ENCODE results near the gene ATP13A1. TPM values are rescaled to one million over a fixed set of nuclear protein-coding genes. Genes with fewer than 3 reads are reported as not detected.

The ATP13A1 gene
- polyA plus RNA-seq, 1 of the 3 experiments (the other 2 are of a cell fraction) = 67.9 TPM

DNA sequence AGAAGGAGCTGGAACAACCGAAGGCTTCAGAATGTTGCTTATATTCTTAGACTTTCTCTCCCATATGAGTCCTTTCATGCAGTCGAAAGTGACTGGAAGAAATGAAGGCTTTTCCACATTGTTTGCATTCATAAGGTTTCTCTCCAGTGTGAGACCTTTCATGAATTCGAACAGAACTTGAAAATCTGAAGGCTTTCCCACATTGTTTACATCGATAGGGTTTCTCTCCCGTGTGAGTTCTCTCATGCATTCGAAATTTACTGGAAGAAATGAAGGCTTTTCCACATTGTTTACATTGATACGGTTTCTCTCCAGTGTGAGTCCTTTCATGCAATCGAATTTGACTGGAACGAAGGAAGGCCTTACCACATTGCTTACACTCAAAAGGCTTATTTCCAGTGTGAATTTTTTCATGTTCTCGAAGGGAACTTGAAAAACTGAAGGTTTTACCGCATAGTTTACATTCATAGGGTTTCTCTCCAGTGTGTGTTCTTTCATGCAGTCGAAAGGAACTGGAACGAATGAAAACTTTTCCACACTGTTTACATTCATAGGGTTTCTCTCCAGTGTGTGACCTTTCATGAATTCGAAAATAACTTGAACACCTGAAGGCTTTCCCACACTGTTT, 47.9 kb upstream of the ATP13A1 start:
- Histone ChIP-seq H3K4me2 (no peak overlapping the region), H4K20me1 (ENCODE audit: insufficient read depth) (no peaks in the 10 kb centered on the region), H3K36me3 (replicated peaks in 1 of 2; ENCODE audit: control insufficient read depth in 1 of 2, insufficient read depth in 2 of 2, low read length in 1 of 2) (peaks cover 22 to 65% of the 10 kb centered on the region in 2 experiments), H3K9me3 (peaks cover 60% of the 10 kb centered on the region), H3K4me3 (ENCODE audit: low read depth in 2 of 2, low read length in 1 of 2) (no peak overlapping the region; a peak in 1 of 4 replicates), H3K4me1 (ENCODE audit: control insufficient read depth in 1 of 2, insufficient read depth in 2 of 2, low read depth in 1 of 2, low read length in 1 of 2) (no peaks in the 10 kb centered on the region), H3K79me2 (ENCODE audit: insufficient read depth) (peaks cover 7% of the 10 kb centered on the region), H3K27ac (ENCODE audit: low read depth in 2 of 2, low read length in 1 of 2) (no peak overlapping the region), H2AFZ (ENCODE audit: low read depth) (no peak overlapping the region), H3K27me3 (ENCODE audit: insufficient read depth) (no peaks in the 10 kb centered on the region), H3K9me2 (no peaks in the 10 kb centered on the region), H3F3A (replicated peaks; ENCODE audit: insufficient read depth) (no peaks in the 10 kb centered on the region), H3K9ac (no peak overlapping the region)
- POLR2A ChIA-PET = no interaction called here
- WGBS (ENCODE audit: low lambda C conversion rate) = 94% methylated on average over 14 of the region's 14 CpGs
- TF ChIP-seq NRF1 (IDR thresholded peaks at IDR 0.05; ENCODE audit: low read depth, low read length) (no peak), RCOR1 (IDR thresholded peaks at IDR 0.05; ENCODE audit: low read length) (no peak), TCF12 (IDR thresholded peaks at IDR 0.05) (no peak), SIN3A (IDR thresholded peaks at IDR 0.05; ENCODE audit: borderline replicate concordance, low read depth, low read length) (no peak), RAD21 (IDR thresholded peaks at IDR 0.05; ENCODE audit: low read length) (no peak), TEAD4 (IDR thresholded peaks at IDR 0.05; ENCODE audit: borderline replicate concordance, insufficient read depth) (no peak)
- TF ChIP-seq, protein P1, sequence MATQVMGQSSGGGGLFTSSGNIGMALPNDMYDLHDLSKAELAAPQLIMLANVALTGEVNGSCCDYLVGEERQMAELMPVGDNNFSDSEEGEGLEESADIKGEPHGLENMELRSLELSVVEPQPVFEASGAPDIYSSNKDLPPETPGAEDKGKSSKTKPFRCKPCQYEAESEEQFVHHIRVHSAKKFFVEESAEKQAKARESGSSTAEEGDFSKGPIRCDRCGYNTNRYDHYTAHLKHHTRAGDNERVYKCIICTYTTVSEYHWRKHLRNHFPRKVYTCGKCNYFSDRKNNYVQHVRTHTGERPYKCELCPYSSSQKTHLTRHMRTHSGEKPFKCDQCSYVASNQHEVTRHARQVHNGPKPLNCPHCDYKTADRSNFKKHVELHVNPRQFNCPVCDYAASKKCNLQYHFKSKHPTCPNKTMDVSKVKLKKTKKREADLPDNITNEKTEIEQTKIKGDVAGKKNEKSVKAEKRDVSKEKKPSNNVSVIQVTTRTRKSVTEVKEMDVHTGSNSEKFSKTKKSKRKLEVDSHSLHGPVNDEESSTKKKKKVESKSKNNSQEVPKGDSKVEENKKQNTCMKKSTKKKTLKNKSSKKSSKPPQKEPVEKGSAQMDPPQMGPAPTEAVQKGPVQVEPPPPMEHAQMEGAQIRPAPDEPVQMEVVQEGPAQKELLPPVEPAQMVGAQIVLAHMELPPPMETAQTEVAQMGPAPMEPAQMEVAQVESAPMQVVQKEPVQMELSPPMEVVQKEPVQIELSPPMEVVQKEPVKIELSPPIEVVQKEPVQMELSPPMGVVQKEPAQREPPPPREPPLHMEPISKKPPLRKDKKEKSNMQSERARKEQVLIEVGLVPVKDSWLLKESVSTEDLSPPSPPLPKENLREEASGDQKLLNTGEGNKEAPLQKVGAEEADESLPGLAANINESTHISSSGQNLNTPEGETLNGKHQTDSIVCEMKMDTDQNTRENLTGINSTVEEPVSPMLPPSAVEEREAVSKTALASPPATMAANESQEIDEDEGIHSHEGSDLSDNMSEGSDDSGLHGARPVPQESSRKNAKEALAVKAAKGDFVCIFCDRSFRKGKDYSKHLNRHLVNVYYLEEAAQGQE (IDR thresholded peaks at IDR 0.05; ENCODE audit: low read depth, low read length) = no peak
- TF ChIP-seq, protein P2, sequence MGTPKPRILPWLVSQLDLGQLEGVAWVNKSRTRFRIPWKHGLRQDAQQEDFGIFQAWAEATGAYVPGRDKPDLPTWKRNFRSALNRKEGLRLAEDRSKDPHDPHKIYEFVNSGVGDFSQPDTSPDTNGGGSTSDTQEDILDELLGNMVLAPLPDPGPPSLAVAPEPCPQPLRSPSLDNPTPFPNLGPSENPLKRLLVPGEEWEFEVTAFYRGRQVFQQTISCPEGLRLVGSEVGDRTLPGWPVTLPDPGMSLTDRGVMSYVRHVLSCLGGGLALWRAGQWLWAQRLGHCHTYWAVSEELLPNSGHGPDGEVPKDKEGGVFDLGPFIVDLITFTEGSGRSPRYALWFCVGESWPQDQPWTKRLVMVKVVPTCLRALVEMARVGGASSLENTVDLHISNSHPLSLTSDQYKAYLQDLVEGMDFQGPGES (IDR thresholded peaks at IDR 0.05; ENCODE audit: low read depth, low read length) = no peak
- CTCF ChIA-PET = no interaction called here
- DNase-seq = no peak

DNA sequence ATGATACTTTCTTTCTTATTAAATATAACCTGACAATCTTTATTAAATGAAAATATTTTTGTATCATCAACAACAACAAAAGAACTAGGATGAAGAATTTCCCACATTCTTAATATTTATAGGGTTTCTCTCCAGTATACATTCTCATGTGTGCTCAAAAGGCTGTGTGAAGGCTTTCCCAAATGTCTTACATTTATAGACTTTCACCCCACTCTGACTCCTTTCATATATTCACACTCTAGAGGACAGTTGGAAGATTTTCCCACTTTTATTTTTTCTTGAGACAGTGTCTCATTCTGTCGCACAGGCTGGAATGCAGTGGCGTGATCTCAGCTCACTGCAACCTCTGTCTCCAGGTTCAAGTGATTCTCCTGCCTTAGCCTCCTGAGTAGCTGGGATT, 47.0 kb upstream of the ATP13A1 start:
- ChIA-PET CTCF (no interaction called here), POLR2A (no interaction called here)
- Histone ChIP-seq H3K9ac (no peak overlapping the region), H2AFZ (ENCODE audit: low read depth) (no peak overlapping the region), H3K9me3 (peaks cover 51% of the 10 kb centered on the region), H3K4me1 (ENCODE audit: control insufficient read depth in 1 of 2, insufficient read depth in 2 of 2, low read depth in 1 of 2, low read length in 1 of 2) (no peaks in the 10 kb centered on the region), H3K27ac (ENCODE audit: low read depth in 2 of 2, low read length in 1 of 2) (no peak overlapping the region), H3F3A (replicated peaks; ENCODE audit: insufficient read depth) (no peaks in the 10 kb centered on the region), H3K4me2 (no peak overlapping the region), H3K4me3 (ENCODE audit: low read depth in 2 of 2, low read length in 1 of 2) (no peak overlapping the region), H3K79me2 (ENCODE audit: insufficient read depth) (peaks cover 2% of the 10 kb centered on the region; the same call in 1 of the 2 replicates), H3K27me3 (ENCODE audit: insufficient read depth) (no peaks in the 10 kb centered on the region), H4K20me1 (ENCODE audit: insufficient read depth) (no peaks in the 10 kb centered on the region), H3K36me3 (replicated peaks in 1 of 2; ENCODE audit: control insufficient read depth in 1 of 2, insufficient read depth in 2 of 2, low read length in 1 of 2) (peaks cover 22 to 60% of the 10 kb centered on the region in 2 experiments), H3K9me2 (no peaks in the 10 kb centered on the region)
- 84% methylated on average over 2 of the region's 2 CpGs for WGBS (ENCODE audit: low lambda C conversion rate)
- no peak for DNase-seq
- TF ChIP-seq, protein P3, sequence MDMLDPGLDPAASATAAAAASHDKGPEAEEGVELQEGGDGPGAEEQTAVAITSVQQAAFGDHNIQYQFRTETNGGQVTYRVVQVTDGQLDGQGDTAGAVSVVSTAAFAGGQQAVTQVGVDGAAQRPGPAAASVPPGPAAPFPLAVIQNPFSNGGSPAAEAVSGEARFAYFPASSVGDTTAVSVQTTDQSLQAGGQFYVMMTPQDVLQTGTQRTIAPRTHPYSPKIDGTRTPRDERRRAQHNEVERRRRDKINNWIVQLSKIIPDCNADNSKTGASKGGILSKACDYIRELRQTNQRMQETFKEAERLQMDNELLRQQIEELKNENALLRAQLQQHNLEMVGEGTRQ (IDR thresholded peaks at IDR 0.05; ENCODE audit: borderline replicate concordance, low read depth, low read length) = no peak
- TF ChIP-seq, protein P1 (IDR thresholded peaks at IDR 0.05; ENCODE audit: low read depth, low read length) = no peak
- TF ChIP-seq JUND (IDR thresholded peaks at IDR 0.05) (no peak), YY1 (IDR thresholded peaks at IDR 0.05; ENCODE audit: low read depth) (no peak), FOXM1 (IDR thresholded peaks at IDR 0.05; ENCODE audit: low read depth) (no peak), NRF1 (IDR thresholded peaks at IDR 0.05; ENCODE audit: low read depth, low read length) (no peak), NFIC (IDR thresholded peaks at IDR 0.05; ENCODE audit: borderline replicate concordance) (no peak), RXRA (IDR thresholded peaks at IDR 0.05; ENCODE audit: borderline replicate concordance, low read depth) (no peak), ELF1 (IDR thresholded peaks at IDR 0.05) (no peak), TAF1 (IDR thresholded peaks at IDR 0.05; ENCODE audit: borderline replicate concordance, low read depth, low read length) (no peak), EZH2phosphoT487 (IDR thresholded peaks at IDR 0.05; ENCODE audit: borderline replicate concordance, low read depth) (no peak)
- TF ChIP-seq, protein P2 (IDR thresholded peaks at IDR 0.05; ENCODE audit: low read depth, low read length) = no peak
